ENCODE measurements around the gene BEST1. TPM values are rescaled to one million over a fixed set of nuclear protein-coding genes. Genes with fewer than 3 reads are reported as not detected.

BEST1 gene
- total RNA-seq = 1.6 TPM

DNA sequence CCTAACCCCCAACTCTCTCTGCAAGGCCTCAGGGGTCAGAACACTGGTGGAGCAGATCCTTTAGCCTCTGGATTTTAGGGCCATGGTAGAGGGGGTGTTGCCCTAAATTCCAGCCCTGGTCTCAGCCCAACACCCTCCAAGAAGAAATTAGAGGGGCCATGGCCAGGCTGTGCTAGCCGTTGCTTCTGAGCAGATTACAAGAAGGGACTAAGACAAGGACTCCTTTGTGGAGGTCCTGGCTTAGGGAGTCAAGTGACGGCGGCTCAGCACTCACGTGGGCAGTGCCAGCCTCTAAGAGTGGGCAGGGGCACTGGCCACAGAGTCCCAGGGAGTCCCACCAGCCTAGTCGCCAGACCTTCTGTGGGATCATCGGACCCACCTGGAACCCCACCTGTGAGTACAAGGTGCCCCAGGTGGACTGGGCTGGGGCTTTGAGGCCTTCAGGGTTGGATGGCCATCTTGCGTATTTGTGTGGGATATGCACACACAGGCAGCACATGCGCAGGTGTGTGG is at the start of gene BEST1:
Gene BEST1 (plus strand): TSS at position 317 of the 513 bp plus-strand sequence. CDS start 1,456 bp downstream, outside the sequence.
- no peak for FAIRE-seq
- DNase-seq (ENCODE audit: low spot score in 2 of 2) = no peak

DNA sequence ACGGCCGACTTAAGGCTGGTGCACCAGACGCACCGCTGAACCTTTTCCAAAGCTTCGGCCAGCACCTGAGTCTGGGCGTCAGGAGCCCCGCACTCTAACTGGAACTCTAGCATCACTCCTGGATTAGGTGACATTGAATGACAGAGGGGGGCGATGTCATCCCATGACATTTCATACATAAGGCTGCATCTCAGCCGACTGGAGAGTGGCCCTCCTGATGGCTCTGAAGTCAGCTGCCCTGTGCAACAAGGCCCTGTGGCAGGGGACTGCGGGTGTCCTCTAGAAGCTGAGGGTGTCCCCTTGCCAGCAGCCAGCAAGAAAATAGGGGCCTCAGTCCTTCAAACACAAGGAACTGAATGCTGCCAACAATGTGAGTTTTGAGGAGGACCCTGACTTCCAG is 48.8 kb upstream of the BEST1 start:
- FAIRE-seq (no peak), DNase-seq (ENCODE audit: low spot score in 2 of 2) (no peak)

DNA sequence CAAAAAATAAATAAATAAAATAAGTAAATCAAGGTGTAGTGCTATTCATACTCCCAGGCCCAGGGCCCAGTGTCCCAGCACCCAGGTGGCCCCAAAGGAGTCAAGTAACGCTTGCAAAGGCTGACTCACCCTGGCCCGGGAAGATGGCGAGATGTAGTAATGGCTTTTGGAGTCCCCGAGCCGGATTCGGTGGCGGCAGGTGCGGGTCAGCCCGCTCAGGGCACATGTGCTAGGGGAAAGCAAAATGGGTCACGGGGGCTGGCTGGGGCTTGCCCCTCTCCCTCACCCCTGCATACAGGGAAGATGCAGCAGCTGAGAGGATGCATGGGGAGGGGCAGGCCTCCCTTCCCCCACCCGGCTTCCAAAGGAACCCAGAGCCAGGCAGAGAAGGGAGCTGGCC is 47.8 kb upstream of the BEST1 start:
- DNase-seq (ENCODE audit: low spot score in 2 of 2) (no peak), FAIRE-seq (no peak)

DNA sequence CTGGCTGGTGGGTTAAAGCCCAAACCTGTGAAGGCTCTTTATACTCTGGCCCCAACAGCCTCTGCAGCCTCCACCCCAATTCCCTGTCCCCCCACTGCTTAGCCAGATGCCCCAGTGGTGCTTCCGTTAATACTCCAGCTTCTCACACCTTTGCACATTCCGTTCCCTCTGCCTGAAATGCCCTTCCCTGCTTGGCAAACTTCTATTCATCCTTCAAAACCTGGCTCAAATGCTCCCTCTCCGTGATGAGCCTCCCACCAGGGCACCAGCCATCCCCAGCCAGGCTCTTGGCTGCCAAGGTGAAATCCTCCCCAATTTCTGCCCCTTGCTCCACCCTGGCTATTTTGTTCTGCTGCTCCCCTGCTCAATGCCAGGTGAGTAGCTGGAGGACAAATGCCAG is 46.3 kb upstream of the BEST1 start:
- no peak for FAIRE-seq

DNA sequence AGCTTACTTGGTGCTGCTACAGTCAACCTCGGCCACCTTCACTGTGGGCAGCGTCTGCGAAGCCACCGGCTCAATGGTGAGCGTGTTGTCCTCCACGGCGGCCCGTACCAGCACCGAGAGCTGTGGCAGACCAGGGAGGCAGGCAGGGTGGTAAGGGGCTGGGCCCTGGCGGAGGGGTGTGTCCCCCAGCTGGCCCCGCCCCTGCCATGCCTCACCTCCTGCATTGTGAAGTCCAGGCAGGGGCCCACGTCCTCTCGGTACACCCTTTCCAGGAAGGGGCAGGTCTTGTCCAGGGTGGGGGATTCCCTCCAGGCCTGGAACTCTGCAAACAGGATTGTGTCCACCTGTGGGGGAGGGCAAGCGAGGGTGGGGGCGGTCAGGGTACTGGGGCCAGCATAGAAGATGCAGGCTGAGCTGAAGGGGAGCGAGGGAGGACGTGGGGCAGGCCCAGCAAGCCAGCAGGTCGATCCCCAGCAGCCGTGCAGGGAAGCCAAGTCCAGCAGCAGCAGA is 45.6 kb upstream of the BEST1 start:
- FAIRE-seq (no peak), DNase-seq (ENCODE audit: low spot score in 2 of 2) (no peak)

More for the DNA sequence above, 46.3 kb upstream of the BEST1 start:
- no peak for DNase-seq (ENCODE audit: low spot score in 2 of 2)

DNA sequence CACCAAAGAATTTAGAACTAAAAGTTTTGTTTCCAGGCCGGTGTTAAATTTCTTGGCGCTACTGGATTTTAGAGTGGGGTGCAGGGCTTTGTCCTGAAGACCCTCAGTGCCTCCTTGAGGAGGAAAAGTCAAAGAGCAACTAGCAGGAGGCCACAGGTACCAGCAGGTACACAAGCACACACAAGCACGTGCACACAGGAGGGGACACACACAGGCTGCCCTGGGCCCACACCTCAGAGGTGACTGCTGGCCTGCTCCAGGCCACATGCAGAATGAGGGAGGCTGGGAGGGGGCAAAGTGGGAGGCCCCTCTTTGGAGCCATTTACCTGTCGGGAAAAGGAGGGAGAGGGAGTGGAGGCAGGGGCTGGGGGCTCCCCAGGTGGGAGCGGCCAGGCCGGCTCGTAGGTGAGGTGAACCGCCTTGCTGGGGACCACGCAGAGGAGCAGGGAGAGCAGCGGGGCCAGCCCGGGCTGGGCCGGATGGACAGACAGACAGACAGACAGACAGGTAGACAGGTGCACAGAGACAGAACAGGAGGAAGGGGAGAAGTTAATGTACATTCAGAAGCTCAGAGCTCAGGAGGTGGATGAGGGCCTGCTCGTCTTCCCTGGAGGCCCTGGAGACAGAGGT is 45.0 kb upstream of the BEST1 start:
- FAIRE-seq = no peak

DNA sequence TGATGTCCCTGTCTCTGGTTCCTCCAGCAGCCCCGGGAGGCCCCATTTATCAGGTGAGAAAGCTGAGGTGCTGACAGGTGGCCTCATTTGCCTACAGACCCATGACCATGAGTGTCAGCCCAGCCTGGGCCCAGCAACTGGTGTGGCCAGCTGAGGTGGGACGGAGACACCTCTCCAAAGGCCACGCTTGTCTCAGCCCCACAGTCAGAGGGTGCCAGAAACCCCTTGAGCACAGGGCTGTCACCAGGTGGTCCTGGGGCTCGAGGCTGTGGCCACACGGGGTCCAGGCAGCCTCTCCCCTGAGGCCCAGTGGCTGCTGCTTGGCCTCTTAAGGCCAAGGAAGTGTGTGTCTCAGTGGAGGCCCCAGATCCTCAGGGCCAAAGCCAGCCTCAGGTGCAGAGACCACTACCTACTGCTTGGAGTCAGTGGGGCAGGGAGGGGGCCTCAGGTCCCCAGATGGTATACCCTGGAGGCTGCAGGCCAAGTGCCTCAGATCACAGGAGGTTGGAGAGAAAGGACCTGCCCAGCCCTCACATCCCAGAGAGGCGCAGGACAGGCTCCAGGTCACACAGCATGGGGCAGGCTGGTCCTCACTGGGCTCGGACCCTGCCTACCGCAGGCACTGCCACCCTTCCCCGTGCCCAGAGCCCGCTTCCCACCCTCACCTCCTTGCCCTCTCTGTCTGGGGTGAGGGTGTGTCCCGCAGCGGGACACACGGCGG is 44.2 kb upstream of the BEST1 start:
- DNase-seq (ENCODE audit: low spot score in 2 of 2) = no peak
- FAIRE-seq = no peak

More for the DNA sequence above, 45.0 kb upstream of the BEST1 start:
- no peak for DNase-seq (ENCODE audit: low spot score in 2 of 2)

DNA sequence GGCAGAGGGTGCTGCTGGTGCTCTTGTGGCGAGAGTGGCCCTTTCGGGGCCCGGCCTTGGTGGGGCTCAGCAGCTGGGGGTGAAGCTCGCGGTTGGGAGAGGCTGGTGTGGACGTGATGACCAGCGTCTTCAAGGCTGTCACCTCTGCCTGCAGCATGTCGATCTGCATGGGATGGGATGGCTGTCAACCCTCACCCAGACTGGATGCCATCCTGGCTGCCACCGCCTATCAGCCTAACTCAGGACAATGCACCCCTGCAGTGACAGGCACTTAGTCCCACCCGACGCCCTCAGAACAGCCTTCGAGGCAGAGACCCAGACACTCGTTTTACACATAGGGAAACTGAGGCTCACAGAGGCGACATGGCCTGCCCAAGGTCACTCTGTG is 43.6 kb upstream of the BEST1 start:
- FAIRE-seq = no peak
- no peak for DNase-seq (ENCODE audit: low spot score in 2 of 2)

DNA sequence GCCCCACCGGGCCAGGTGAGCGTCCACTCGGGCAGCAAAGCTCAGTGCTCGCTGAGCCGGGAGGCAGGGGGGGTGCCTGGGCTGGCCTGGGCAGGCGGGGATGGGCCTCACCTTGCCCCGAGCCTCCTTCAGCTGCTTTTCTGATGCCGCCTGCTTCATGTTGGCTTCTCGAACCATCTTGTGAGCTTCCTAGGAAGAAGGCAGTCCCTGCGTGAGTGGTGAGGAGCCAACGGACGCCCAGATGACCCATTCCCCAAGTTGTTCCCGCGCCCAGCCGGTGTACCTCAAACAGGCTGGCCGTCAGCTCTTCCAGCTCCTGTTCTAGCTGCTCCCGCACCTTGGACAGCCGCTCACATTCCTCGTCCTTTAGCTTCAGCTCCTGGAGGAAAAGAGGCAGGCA is 42.9 kb upstream of the BEST1 start:
- FAIRE-seq = no peak

DNA sequence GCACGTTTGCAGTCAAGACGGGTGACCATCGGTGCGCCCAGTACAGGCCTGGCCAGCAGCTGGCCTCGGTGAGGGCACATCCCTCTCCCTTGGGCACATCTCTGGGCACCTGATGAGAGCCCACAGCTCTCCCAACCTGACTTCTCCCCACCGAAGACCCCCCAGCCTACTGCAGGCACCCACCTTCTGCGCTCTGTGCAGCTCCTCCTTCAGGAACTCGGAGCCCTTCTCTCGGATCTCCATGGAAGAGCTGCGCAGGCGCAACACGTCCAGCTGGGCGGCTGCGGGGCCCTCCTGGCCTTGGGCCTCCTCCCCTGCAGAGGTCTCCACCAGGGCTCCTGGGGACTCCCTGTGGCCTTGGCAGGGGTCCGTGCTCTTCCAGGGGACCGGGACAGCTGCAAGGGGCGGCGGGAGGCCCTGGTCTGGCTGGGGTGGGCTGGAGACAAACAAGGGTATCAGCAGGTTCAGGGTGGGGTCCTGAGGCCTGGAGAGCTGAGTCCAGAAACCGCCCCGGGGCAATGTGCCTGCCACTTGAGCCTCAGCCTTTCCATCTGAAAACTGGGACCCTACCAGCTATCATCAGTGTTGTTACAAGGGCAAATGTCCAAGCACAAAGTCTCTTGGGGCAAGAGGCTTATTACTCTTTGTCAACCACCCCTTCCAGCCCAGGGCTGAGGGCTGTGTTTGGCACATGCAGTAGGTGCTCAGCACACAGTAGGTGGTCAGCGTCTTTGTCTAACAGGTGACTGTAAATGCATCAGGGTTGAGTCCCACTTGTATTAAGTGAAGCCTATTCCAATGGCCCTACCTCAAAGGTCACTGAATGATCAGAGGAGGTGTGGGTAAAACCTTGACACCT is 42.1 kb upstream of the BEST1 start:
- no peak for FAIRE-seq
- DNase-seq (ENCODE audit: low spot score in 2 of 2) = no peak

More for the DNA sequence above, 42.9 kb upstream of the BEST1 start:
- DNase-seq (ENCODE audit: low spot score in 2 of 2) = no peak

DNA sequence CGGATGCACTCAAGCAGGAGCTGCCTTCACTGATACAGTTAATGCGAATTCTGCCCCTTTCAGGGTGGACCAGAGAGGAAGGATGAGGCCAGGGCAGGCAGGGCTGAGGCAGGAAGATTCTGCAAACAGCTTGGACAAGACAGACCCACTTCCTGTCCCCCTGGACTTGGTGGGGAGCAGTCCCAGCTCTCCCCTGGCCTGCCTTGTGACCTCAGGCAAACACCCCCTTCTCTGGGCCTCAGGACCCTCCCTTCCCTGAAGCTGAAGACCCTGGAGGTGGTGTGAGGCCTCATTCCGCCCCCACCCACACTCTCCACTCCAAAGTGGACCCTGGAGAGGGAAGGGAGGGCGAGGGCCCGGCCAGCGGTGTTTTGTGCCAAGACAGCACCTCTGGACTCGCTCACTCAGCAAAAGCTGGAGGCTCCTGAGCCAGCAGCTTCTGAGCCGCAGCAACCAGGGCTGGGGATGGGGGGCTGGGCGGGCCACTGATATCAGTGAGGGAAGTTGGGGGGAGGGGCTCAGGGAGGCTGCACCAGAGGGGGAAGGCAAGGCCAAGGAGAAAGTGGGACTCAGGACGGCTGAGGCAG is 41.3 kb upstream of the BEST1 start:
- DNase-seq (ENCODE audit: low spot score in 2 of 2) (no peak), FAIRE-seq (no peak)

DNA sequence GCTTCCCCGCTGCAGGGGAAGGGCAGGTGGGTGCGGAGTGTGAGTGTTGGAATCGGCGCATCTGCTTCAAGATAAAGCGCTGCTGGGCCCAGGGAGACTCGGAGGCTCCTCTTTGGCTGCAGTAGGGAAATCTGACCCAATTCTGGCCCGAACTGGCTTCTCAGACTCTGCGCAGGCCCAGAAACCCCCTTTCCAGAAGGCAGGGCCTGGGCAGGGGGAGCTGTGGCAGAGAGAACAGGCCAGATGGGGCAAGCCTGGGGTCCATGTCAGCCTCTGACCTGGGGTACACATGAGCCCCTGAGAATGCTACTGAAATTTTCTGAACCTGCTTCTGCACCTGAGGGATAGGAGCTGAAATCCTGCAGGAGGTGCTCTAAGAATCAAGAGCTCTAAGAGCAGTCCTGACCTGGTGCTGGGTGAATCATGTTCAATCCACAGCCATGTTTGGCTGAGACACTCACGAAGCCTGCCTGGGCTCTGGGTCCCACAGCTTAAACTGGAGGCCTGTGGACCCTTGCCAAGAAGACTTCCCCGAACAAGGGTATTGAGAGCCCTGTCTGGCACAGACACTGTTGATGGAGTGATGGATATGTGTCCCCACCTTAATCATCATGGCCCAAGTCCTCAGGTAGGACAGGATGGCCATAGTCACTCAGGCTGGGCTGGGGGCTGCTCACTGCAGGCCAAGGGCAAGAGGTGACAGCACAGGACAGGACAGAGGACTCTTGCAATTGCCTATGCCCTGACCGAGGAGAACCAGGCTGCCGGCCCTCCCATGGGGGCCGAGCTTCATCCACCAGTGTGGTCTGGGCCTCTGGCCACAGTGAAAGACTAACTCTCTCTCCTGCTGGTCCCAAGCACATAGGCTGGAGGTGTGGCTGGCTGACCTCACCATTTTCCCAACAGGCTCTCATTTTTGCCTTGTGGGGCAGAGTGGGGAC is 39.7 kb upstream of the BEST1 start:
- FAIRE-seq (no peak), DNase-seq (ENCODE audit: low spot score in 2 of 2) (no peak)

DNA sequence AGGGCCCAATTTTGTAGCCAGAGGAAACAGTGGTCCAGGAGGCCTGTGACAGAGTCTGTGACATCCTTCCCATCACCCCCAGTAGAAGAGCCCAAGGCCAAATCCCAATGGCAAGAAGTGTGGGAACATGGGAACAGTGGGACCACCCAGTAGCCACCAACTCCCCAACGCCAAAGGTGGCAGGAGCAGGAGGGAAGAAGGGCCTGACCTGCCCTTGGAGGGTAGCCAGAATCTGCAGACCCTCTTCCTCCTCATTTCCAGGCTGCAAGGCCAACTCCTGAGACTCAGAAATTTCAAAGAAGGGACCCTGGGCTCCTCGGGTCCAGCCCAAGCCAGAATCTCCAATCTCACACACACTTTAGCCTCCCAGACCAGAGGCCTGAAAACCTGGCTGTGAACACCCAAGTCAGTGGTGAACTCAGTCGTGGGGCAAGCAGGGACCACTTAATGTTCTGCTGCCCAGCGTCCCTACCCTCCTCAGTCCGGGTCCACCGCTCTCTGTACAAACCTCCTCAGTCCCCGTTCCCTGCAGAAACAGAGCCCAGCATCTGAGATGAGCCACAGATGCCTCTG is 38.9 kb upstream of the BEST1 start:
- DNase-seq (ENCODE audit: low spot score in 2 of 2) (no peak), FAIRE-seq (no peak)

DNA sequence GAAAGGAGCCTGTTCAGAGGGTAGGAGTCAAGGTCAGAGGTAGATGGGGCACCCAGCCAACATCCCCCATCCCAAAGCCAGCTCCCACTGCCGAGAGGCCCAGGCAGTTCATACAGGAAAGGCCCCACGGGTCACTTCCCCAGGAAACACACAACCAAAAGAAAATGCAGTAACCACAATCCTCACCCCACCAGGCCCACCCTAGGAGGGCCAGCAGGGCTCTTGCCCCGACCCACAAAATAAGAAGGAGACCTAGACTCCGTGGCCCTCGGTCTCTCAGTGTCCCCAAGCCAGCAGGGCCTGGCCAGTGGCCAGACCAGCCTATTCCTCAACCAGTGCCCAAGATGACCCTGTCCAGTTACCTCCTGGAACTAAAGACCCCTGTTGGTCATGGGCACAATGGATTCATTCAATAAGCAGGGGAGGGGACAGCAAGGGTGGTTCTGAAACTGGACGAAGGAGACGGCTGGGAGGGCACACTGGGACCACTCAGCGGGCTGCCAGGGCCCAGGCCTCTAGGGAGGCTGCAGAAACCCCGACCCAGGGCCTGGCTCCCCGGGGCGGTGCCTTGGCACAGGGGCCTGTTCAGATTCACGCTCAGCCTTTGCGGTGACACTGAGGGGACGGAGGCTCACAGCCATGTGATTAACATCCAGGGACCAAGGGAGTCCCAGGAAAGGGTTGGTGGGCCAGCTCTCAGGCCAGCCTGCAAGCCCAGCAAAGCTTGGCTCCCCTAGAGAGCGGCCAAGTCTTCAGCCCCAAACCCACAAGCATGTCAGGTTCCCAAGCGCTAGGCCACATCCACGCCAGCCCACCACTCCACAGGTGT is 38.2 kb upstream of the BEST1 start:
- no peak for FAIRE-seq
- no peak for DNase-seq (ENCODE audit: low spot score in 2 of 2)

DNA sequence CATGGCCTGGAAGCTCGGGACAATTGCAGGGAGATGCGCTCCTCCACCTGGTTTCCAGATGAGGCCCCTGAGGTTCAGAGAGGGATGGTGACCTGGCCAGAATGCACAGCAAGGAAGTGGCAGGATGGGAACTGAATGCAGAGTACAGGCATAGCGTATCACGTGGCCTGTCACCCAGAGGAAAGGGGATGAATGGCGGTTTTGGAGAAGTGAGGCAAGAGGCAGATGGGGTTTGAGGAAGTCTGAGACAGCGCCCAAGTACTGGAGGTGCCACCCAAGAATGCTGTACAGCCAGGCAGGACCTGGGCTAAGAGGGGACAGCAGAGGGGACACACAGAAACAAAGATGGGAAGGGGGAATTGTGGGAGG is 37.6 kb upstream of the BEST1 start:
- DNase-seq (ENCODE audit: low spot score in 2 of 2) (no peak), FAIRE-seq (no peak)

DNA sequence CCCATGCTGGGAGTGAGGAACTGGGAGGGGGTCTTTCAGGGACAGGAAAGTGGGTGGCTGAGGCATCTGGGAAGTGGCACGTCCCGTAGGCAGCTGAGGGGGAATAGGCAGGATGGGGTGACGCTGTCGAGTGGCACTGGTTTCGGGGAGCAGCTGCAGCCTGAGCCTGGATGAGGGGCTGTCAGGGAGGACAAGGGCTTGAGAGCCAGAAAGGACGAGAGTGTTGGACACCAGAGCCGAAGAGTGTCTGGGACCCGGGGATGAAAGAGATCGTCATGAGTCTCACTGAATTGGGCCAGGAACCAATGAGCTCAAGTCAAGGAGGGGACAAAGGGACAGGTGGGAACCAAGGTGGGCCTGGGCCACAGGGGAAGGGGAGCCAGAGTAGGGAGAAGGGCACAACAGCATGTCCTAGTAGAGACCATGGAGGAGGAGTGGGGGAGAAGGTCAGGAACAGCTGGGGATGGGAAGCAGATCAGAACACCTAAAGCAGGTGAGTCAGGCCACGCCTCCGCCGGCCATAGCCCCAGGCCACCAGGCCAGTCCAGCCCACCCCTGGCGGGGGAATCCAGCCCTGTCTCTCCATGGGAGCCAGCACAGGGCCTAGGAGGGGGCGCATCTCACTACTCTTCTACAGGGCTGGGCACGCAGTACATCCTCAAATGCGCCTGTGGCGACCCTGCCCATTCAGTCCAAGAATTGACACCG is 37.0 kb upstream of the BEST1 start:
- DNase-seq (ENCODE audit: low spot score in 2 of 2) (no peak), FAIRE-seq (no peak)

DNA sequence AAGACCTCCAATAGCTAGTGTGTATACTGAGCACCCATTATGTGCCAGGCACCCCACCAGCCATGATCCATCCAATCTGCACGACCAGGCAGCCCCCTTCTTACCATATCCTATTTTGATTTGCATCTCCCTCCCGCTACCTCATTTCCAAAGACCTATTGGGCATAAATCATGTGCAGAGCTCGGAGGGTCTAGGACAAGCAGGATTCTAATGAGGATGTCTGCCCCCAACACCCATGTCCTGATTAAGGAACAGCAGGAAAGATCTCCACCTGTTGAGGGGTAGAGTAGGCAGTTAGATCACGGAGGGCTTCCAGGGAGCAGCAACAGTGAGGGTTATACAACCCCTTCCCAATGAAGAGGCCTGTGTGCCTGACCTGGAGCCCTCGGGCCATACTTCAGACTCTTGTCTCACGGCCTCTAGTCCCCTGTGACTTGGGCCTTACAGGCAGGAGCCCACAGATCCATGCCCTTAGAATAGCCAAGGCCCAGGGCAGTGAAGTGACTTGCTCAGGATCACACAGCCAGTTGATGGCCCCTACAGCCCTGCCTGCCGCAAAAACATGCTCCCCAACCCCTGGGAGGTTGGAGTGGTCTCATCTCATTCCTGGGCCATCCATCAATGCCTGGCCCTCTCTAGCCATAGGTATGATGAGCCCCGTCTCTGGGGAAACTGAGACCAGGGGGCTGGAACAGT is 36.3 kb upstream of the BEST1 start:
- FAIRE-seq (no peak), DNase-seq (ENCODE audit: low spot score in 2 of 2) (no peak)
